IMR-90 (cell line): ENCODE data around the gene SLC22A16. TPM values are rescaled to one million over a fixed set of nuclear protein-coding genes. Genes with fewer than 3 reads are reported as not detected.

Source experiments
- ATAC-seq: fragments of 200-7000 bp; cut with Tn5 transposase; 2 replicates; pipeline ENCODE4 v1.9.1; 2020; ENCODE audit warnings: low read depth, mild to moderate bottlenecking, moderate library complexity
- BruUV-seq: library from RNA; stranded (reverse); fragments of 400-500 nt; replicated peaks from 2 replicates; lab custom pipeline; 2021; lab: Mats Ljungman, UMichigan
- CTCF ChIA-PET: fragments of 300-600 bp; formaldehyde crosslinking; extraction: SDS; loops from one replicate; lab custom pipeline; 2021; ENCODE audit warnings: antibody characterized with exemption; lab: Yijun Ruan, JAX
- POLR2A ChIA-PET: fragments of 300-600 bp; sonication (Branson Sonifier 250); formaldehyde crosslinking; loops from one replicate; lab custom pipeline; 2022; ENCODE audit warnings: antibody characterized with exemption; ENCODE audit not compliant: unreplicated experiment; lab: Charles Lee
- DNase-seq: peaks from one replicate; pipeline ENCODE4 v3.0.0; 2013
- H2AFZ ChIP-seq: replicated peaks from 2 replicates; pipeline ENCODE3; 2013; ENCODE audit warnings: low read length, mild to moderate bottlenecking; ENCODE audit not compliant: poor library complexity
- H2AK5ac ChIP-seq: 2 replicates; pipeline ENCODE4 v1.6.1; 2013; ENCODE audit warnings: low read depth, low read length, inconsistent platforms
- H2AK9ac ChIP-seq: replicated peaks from 2 replicates; pipeline ENCODE3; 2013; ENCODE audit warnings: mild to moderate bottlenecking, low read depth, low read length, moderate library complexity; ENCODE audit not compliant: poor library complexity
- H2BK120ac ChIP-seq: 2 replicates; pipeline ENCODE4 v1.6.1; 2013; ENCODE audit warnings: low read depth, low read length, inconsistent platforms
- H2BK15ac ChIP-seq: 3 replicates; pipeline ENCODE4 v1.6.1; 2013; ENCODE audit warnings: low read depth, low read length, inconsistent platforms
- H2BK20ac ChIP-seq: 2 replicates; pipeline ENCODE4 v1.6.1; 2013; ENCODE audit warnings: low read depth, mild to moderate bottlenecking, inconsistent platforms, low read length, moderate library complexity
- H2BK5ac ChIP-seq: 2 replicates; pipeline ENCODE4 v1.6.1; 2013; ENCODE audit warnings: mild to moderate bottlenecking, low read depth, low read length, inconsistent platforms; ENCODE audit not compliant: poor library complexity, severe bottlenecking
- H3K14ac ChIP-seq: replicated peaks from 2 replicates; pipeline ENCODE4 v1.6.1; 2013; ENCODE audit warnings: low read depth, low read length, inconsistent platforms
- H3K18ac ChIP-seq: 2 replicates; pipeline ENCODE4 v1.6.1; 2013; ENCODE audit warnings: low read depth, low read length, control low read depth
- H3K23ac ChIP-seq: 2 replicates; pipeline ENCODE4 v1.6.1; 2013; ENCODE audit warnings: low read depth, low read length, inconsistent platforms
- H3K27ac ChIP-seq: 2 replicates; pipeline ENCODE4 v1.5.1; 2013; ENCODE audit warnings: mild to moderate bottlenecking, control low read depth, low read length; ENCODE audit not compliant: insufficient read depth
- H3K27me3 ChIP-seq: 2 replicates; pipeline ENCODE4 v1.6.1; 2013; ENCODE audit warnings: low read length; ENCODE audit not compliant: control insufficient read depth, insufficient read depth
- H3K36me3 ChIP-seq: 2 replicates; pipeline ENCODE4 v1.6.1; 2013; ENCODE audit warnings: low read length, mixed read lengths; ENCODE audit not compliant: control insufficient read depth, insufficient read depth
- H3K4ac ChIP-seq: 2 replicates; pipeline ENCODE4 v1.6.1; 2013; ENCODE audit warnings: low read depth, low read length, inconsistent platforms
- H3K4me1 ChIP-seq: 2 replicates; pipeline ENCODE4 v1.6.1; 2013; ENCODE audit warnings: low read length, mixed read lengths; ENCODE audit not compliant: control insufficient read depth, insufficient read depth
- H3K4me2 ChIP-seq: 2 replicates; pipeline ENCODE4 v1.6.1; 2013; ENCODE audit warnings: low read depth, mild to moderate bottlenecking, control low read depth, low read length, moderate library complexity
- H3K4me3 ChIP-seq: 2 replicates; pipeline ENCODE4 v1.5.1; 2013; ENCODE audit warnings: low read depth, mild to moderate bottlenecking, control low read depth, low read length, moderate library complexity; ENCODE audit not compliant: insufficient read depth
- H3K56ac ChIP-seq: 2 replicates; pipeline ENCODE4 v1.6.1; 2013; ENCODE audit warnings: low read length, inconsistent platforms; ENCODE audit not compliant: insufficient read depth; ENCODE audit errors: extremely low read depth
- H3K79me1 ChIP-seq, 2 experiments: 2 replicates each; pipeline ENCODE4 v1.6.1; 2013; ENCODE audit warnings: low read length in 2 of 2, inconsistent platforms in 1 of 2, low read depth in 1 of 2
- H3K9ac ChIP-seq: 2 replicates; pipeline ENCODE4 v1.6.1; 2013; ENCODE audit warnings: low read depth, low read length, control low read depth
- H3K9me1 ChIP-seq: 2 replicates; pipeline ENCODE4 v1.6.1; 2013; ENCODE audit warnings: low read length, inconsistent platforms; ENCODE audit not compliant: insufficient read depth
- H3K9me3 ChIP-seq: 2 replicates; pipeline ENCODE4 v1.6.1; 2013; ENCODE audit warnings: low read length; ENCODE audit not compliant: control insufficient read depth, insufficient read depth
- H4K20me1 ChIP-seq: 2 replicates; pipeline ENCODE4 v1.6.1; 2013; ENCODE audit warnings: low read length, inconsistent platforms; ENCODE audit not compliant: insufficient read depth
- H4K5ac ChIP-seq: 2 replicates; pipeline ENCODE4 v1.6.1; 2013; ENCODE audit warnings: mild to moderate bottlenecking, low read depth, low read length, control low read depth
- H4K8ac ChIP-seq, 2 experiments: 2 replicates each; pipeline ENCODE4 v1.6.1; 2013; ENCODE audit warnings: low read depth in 2 of 2, low read length in 2 of 2, control low read depth in 1 of 2, inconsistent platforms in 1 of 2
- H4K91ac ChIP-seq: 2 replicates; pipeline ENCODE4 v1.6.1; 2013; ENCODE audit warnings: low read depth, low read length, inconsistent platforms; ENCODE audit not compliant: insufficient read depth
- BHLHE40 ChIP-seq: fragments of 150-350 bp; IDR thresholded peaks from 2 replicates; pipeline ENCODE4 v1.6.1; 2016; ENCODE audit warnings: mild to moderate bottlenecking, low read depth, low read length
- ELK1 ChIP-seq: fragments of 150-350 bp; IDR thresholded peaks from 2 replicates; pipeline ENCODE4 v1.6.1; 2016; ENCODE audit warnings: low read depth, mild to moderate bottlenecking, low read length, moderate library complexity, borderline replicate concordance
- FOS ChIP-seq: fragments of 150-350 bp; IDR thresholded peaks from 2 replicates; pipeline ENCODE4 v1.6.1; 2016; ENCODE audit warnings: low read depth, low read length
- MAFK ChIP-seq: IDR thresholded peaks from 2 replicates; pipeline ENCODE4 v1.6.1; 2012; ENCODE audit warnings: low read depth, low read length, improper control_type of control experiment
- MXI1 ChIP-seq: IDR thresholded peaks from 2 replicates; pipeline ENCODE4 v1.6.1; 2012; ENCODE audit warnings: low read depth, mild to moderate bottlenecking, low read length, moderate library complexity, borderline replicate concordance
- NFE2L2 ChIP-seq: fragments of 150-350 bp; IDR thresholded peaks from 2 replicates; pipeline ENCODE4 v1.6.1; 2016; ENCODE audit warnings: low read depth, mild to moderate bottlenecking, low read length
- RAD21 ChIP-seq: IDR thresholded peaks from 2 replicates; pipeline ENCODE4 v1.6.1; 2012; ENCODE audit warnings: low read length, improper control_type of control experiment
- RCOR1 ChIP-seq: IDR thresholded peaks from 2 replicates; pipeline ENCODE4 v1.6.1; 2012; ENCODE audit warnings: mild to moderate bottlenecking, low read length, improper control_type of control experiment; ENCODE audit not compliant: insufficient replicate concordance
- USF2 ChIP-seq: fragments of 150-350 bp; IDR thresholded peaks from 2 replicates; pipeline ENCODE4 v1.6.1; 2017; ENCODE audit warnings: mild to moderate bottlenecking, antibody characterized with exemption, low read length, low read depth
- WGBS, 2 experiments: methylation state at CpG; one replicate each; pipeline versions ENCODE4 v1.1.5 to v1.1.7; 2013; ENCODE audit warnings: missing lambda C conversion rate in 2 of 2; ENCODE audit not compliant: insufficient read length in 1 of 2; ENCODE audit errors: extremely low coverage in 2 of 2; 5-methylcytosine and 5-hydroxymethylcytosine counted together
- dilution Hi-C: fragments of 300-500 bp; cut with HindIII; formaldehyde crosslinking; loops from one replicate; pipeline ENCODE4 v1.14.3; 2018; ENCODE audit warnings: low sequenced_read_pairs; ENCODE audit not compliant: unreplicated experiment
- in situ Hi-C: fragments of 300-500 bp; cut with MboI; formaldehyde crosslinking; loops from 3 replicates; pipeline ENCODE4 v1.14.3; 2019; ENCODE audit warnings: low sequenced_read_pairs, inconsistent platforms, mixed read lengths
- intact Hi-C: fragments of 100-400 bp; cut with micrococcal nuclease; formaldehyde crosslinking; loops from 2 replicates; pipeline ENCODE4 v1.10.0; 2022
- polyA plus RNA-seq, 3 experiments: library from polyadenylated mRNA; depleted of rRNA; stranded (reverse); fragments of >200 nt; gene quantifications; 2 replicates each; pipeline ENCODE4 v1.2.3, GENCODE V29; 2012; ENCODE audit warnings: low replicate concordance in 1 of 3
- total RNA-seq: library from RNA; depleted of rRNA; stranded (reverse); fragments of >200 nt; gene quantifications from 2 replicates; pipeline ENCODE4 v1.2.3, GENCODE V29; 2012

Gene SLC22A16
- total and polyA plus RNA-seq, 2 of the 4 experiments (the other 2 are of a cell fraction), result not detected

DNA sequence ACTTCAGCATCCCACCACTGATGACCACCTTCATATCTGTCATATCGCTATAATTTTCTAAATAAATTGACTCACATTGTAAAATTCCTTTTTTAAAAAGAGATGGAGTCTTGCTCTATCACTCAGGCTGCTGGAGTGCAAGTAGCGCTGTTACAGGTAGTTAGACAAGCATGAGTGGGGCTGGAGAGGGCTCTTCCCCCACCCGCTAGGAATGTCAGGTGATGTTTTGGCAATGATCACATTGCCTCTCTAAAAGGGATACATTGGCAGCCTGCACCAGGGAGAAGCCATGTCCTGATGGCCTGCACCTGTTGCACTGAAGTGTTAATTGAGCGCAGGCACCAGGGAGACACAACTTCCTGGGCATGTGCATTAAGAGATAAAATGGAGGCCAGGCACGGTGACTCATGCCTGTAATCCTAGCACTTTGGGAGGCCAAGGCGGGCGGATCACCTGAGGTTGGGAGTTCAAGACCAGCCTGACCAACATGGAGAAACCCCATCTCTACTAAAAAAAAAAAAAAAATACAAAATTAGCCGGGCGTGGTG, 16.9 kb upstream of the SLC22A16 start:
- no peak overlapping the region for H3K14ac ChIP-seq
- no peak overlapping the region for H2BK20ac ChIP-seq
- ATAC-seq (no peak), DNase-seq (no peak)
- no peak overlapping the region for H2AFZ ChIP-seq
- H2BK5ac ChIP-seq, result no peak overlapping the region
- H2BK120ac ChIP-seq, result no peak overlapping the region
- no peaks in the 10 kb centered on the region for H4K20me1 ChIP-seq
- H3K4me3 ChIP-seq, result no peak overlapping the region
- no TSS peak for BruUV-seq
- H3K18ac ChIP-seq, result no peak overlapping the region
- no peak overlapping the region for H4K91ac ChIP-seq
- no peaks in the 10 kb centered on the region for H3K36me3 ChIP-seq
- no peak overlapping the region for H3K23ac ChIP-seq
- no peaks in the 10 kb centered on the region for H3K79me1 ChIP-seq
- no peak overlapping the region for H2AK5ac ChIP-seq
- CTCF ChIA-PET, result no interaction called here
- POLR2A ChIA-PET, result no interaction called here
- TF ChIP-seq BHLHE40 (no peak), MXI1 (no peak), FOS (no peak), RCOR1 (no peak), NFE2L2 (no peak), USF2 (no peak), MAFK (no peak), ELK1 (no peak), RAD21 (no peak)
- peaks cover 4% of the 10 kb centered on the region for H3K27me3 ChIP-seq
- intact Hi-C loops, result no loop called here
- no peak overlapping the region for H2AK9ac ChIP-seq
- no peak overlapping the region for H3K4me2 ChIP-seq
- H3K9me3 ChIP-seq, result no peaks in the 10 kb centered on the region
- no peak overlapping the region for H2BK15ac ChIP-seq
- in situ Hi-C loops, result no loop called here
- no peak overlapping the region for H4K8ac ChIP-seq
- no peak overlapping the region for H3K27ac ChIP-seq
- no peaks in the 10 kb centered on the region for H3K9me1 ChIP-seq
- no peak overlapping the region for H3K9ac ChIP-seq
- H3K4me1 ChIP-seq, result peaks cover 4% of the 10 kb centered on the region
- WGBS, 2 experiments, result 73% methylated on average over 2 of the region's 9 CpGs; no CpG with 5 or more reads in 1 of the 2 experiments
- H3K4ac ChIP-seq, result no peak overlapping the region
- H4K5ac ChIP-seq, result no peak overlapping the region
- dilution Hi-C loops, result no loop called here
- H3K56ac ChIP-seq, result no peak overlapping the region
